K562 (cell line): ENCODE data around the gene PTCRA. TPM values are rescaled to one million over a fixed set of nuclear protein-coding genes. Genes with fewer than 3 reads are reported as not detected.

Experiments
- ATAC-seq: fragments of 200-7000 bp; cut with Tn5 transposase; 3 replicates; pipeline ENCODE4 v1.9.1; 2020; ENCODE audit warnings: moderate library complexity
- BruUV-seq: library from RNA; stranded (reverse); fragments of 400-500 nt; replicated peaks from 2 replicates; lab custom pipeline; 2021; lab: Mats Ljungman, UMichigan
- CTCF ChIA-PET: fragments of 300-600 bp; formaldehyde crosslinking; extraction: SDS; loops from one replicate; lab custom pipeline; 2021; ENCODE audit warnings: low intra/inter-chr PET ratio; lab: Yijun Ruan, JAX
- POLR2A ChIA-PET: fragments of 300-600, 350-650 bp; sonication (Branson Sonifier 250); formaldehyde crosslinking; extraction: SDS; loops from one replicate; lab custom pipeline; 2021; ENCODE audit warnings: antibody characterized with exemption, inconsistent platforms; lab: Yijun Ruan, JAX
- DNase-seq, 4 experiments: peaks; one replicate each; pipeline versions ENCODE4 v3.0.0 to v3.0.0-alpha.2; 2011 to 2018; ENCODE audit warnings: low spot score in 3 of 4, mixed read lengths in 3 of 4; ENCODE audit errors: extremely low read depth in 1 of 4
- FAIRE-seq: peaks from 2 replicates; lab custom pipeline; 2011; peaks lifted over from hg19 to GRCh38; lab: Jason Lieb, UNC
- H2AFZ ChIP-seq: 2 replicates; pipeline ENCODE4 v1.6.0; 2011; ENCODE audit warnings: low read depth, low read length, control low read depth, inconsistent platforms
- H3K27ac ChIP-seq: fragments of 200-600 bp; 3 replicates; pipeline ENCODE4 v1.8.0; 2011; ENCODE audit warnings: low read depth, mild to moderate bottlenecking, control low read depth, inconsistent platforms, low read length, moderate library complexity, mixed read lengths; ENCODE audit errors: extremely low read depth
- H3K27me3 ChIP-seq, 2 experiments: fragments of 300-600 bp in 1 of 2; 2 replicates in 1 of 2; 3 replicates in 1 of 2; pipeline versions ENCODE4 v1.6.0 to v1.8.0; 2011; ENCODE audit warnings: inconsistent platforms in 2 of 2, low read length in 2 of 2, mild to moderate bottlenecking in 1 of 2, mixed read lengths in 1 of 2, moderate library complexity in 1 of 2; ENCODE audit not compliant: control insufficient read depth in 2 of 2, insufficient read depth in 2 of 2
- H3K36me3 ChIP-seq: fragments of 300-600 bp; 3 replicates; pipeline ENCODE4 v1.8.0; 2011; ENCODE audit warnings: mild to moderate bottlenecking, low read length, inconsistent platforms; ENCODE audit not compliant: control insufficient read depth, insufficient read depth
- H3K4me1 ChIP-seq, 2 experiments: fragments of 200-600 bp in 1 of 2; replicated peaks in 1 of 2; 2 replicates in 1 of 2; 3 replicates in 1 of 2; pipeline versions ENCODE4 v1.5.1 to v1.8.0; 2011; ENCODE audit warnings: inconsistent platforms in 2 of 2, low read length in 2 of 2, mild to moderate bottlenecking in 1 of 2, mixed read lengths in 1 of 2, moderate library complexity in 1 of 2; ENCODE audit not compliant: control insufficient read depth in 2 of 2, insufficient read depth in 2 of 2
- H3K4me2 ChIP-seq: 2 replicates; pipeline ENCODE4 v1.6.1; 2011; ENCODE audit warnings: low read length, control low read depth, inconsistent platforms, mixed read lengths; ENCODE audit not compliant: insufficient read depth
- H3K4me3 ChIP-seq: fragments of 200-600 bp; sonication (generic), shearing (Covaris generic); 2 replicates; pipeline ENCODE4 v1.5.1; 2016; ENCODE audit warnings: control low read depth, inconsistent platforms
- H3K79me2 ChIP-seq: fragments of 200-600 bp; 3 replicates; pipeline ENCODE4 v1.8.0; 2011; ENCODE audit warnings: low read length, inconsistent platforms; ENCODE audit not compliant: control insufficient read depth, insufficient read depth
- H3K9ac ChIP-seq, 2 experiments: 2 replicates each; pipeline versions ENCODE4 v1.6.0 to v1.6.1; 2011; ENCODE audit warnings: low read depth in 2 of 2, low read length in 2 of 2, control low read depth in 1 of 2, inconsistent platforms in 1 of 2, mild to moderate bottlenecking in 1 of 2, mixed read lengths in 1 of 2; ENCODE audit not compliant: insufficient read depth in 1 of 2
- H3K9me1 ChIP-seq: one replicate; pipeline ENCODE4 v1.6.0; 2011; ENCODE audit warnings: inconsistent platforms, mild to moderate bottlenecking, low read length, moderate library complexity; ENCODE audit not compliant: control insufficient read depth, insufficient read depth
- H3K9me3 ChIP-seq: replicated peaks from 2 replicates; pipeline ENCODE4 v1.5.1; 2011; ENCODE audit warnings: low read depth, low read length, inconsistent platforms; ENCODE audit not compliant: control insufficient read depth, insufficient read depth
- H4K20me1 ChIP-seq: replicated peaks from 2 replicates; pipeline ENCODE4 v1.6.1; 2011; ENCODE audit warnings: low read length, inconsistent platforms, mixed read lengths; ENCODE audit not compliant: control insufficient read depth, insufficient read depth
- CXXC5 ChIP-seq: fragments of 250-450 bp; sonication (Bioruptor Pico); IDR thresholded peaks from 2 replicates; pipeline ENCODE4 v1.8.0; 2022; ENCODE audit warnings: inconsistent platforms, mild to moderate bottlenecking, moderate library complexity
- FOSL1 ChIP-seq: fragments of 200-800 bp; sonication (Bioruptor generic); conservative IDR thresholded peaks from 2 replicates; pipeline ENCODE4 v1.6.1; 2016; ENCODE audit warnings: missing genetic modification characterization, missing compliant biosample characterization
- JUNB ChIP-seq: fragments of 450-650 bp; formaldehyde crosslinking; conservative IDR thresholded peaks from 2 replicates; pipeline ENCODE4 v1.4.0; 2020; ENCODE audit warnings: mild to moderate bottlenecking
- KHSRP ChIP-seq: fragments of 450-650 bp; IDR thresholded peaks from 2 replicates; pipeline ENCODE4 v1.6.1; 2017
- MCM5 ChIP-seq: fragments of 450-650 bp; IDR thresholded peaks from 2 replicates; pipeline ENCODE4 v1.6.1; 2016; ENCODE audit warnings: low read depth
- POLR2A ChIP-seq: fragments of 450-650 bp; conservative IDR thresholded peaks from 2 replicates; pipeline ENCODE4 v1.6.1; 2016
- POLR2H ChIP-seq: IDR thresholded peaks from 2 replicates; pipeline ENCODE4 v1.6.1; 2016; ENCODE audit warnings: missing genetic modification characterization, low read depth, mild to moderate bottlenecking, control low read depth, missing compliant biosample characterization, moderate library complexity
- ZBTB8A ChIP-seq: fragments of 450-650 bp; IDR thresholded peaks from 2 replicates; pipeline ENCODE4 v1.6.1; 2018; ENCODE audit warnings: mild to moderate bottlenecking, moderate library complexity; ENCODE audit not compliant: partially characterized antibody
- ZNF311 ChIP-seq: fragments of 250-450 bp; sonication (Bioruptor Pico); IDR thresholded peaks from 2 replicates; pipeline ENCODE4 v1.4.0; 2020; ENCODE audit warnings: mild to moderate bottlenecking, moderate library complexity
- WGBS: fragments of 100-300 bp; shearing (Covaris generic); methylation state at CpG from one replicate; pipeline ENCODE4 v1.1.6; 2016; ENCODE audit warnings: low coverage, mixed read lengths; ENCODE audit not compliant: insufficient coverage; ENCODE audit errors: missing lambda C conversion rate; 5-methylcytosine and 5-hydroxymethylcytosine counted together
- in situ Hi-C: fragments of 300-500 bp; cut with MboI; formaldehyde crosslinking; loops from 4 replicates; pipeline ENCODE4 v1.15.0; 2018; ENCODE audit warnings: inconsistent platforms, mixed read lengths
- intact Hi-C: fragments of 100-400 bp; cut with micrococcal nuclease; formaldehyde crosslinking; loops from 2 replicates; pipeline ENCODE4 v1.14.2; 2022
- polyA plus RNA-seq, 8 experiments: library from polyadenylated mRNA; depleted of rRNA in 4 of 8; stranded (reverse) in 5 of 8; unstranded in 3 of 8; fragments of >200 nt; fragmentation: Nextera tagmentation in 2 of 8; fragmentation: Illumina TruSeq in 1 of 8; extraction: Ambion mirVana in 2 of 8; extraction: Trizol in 1 of 8; gene quantifications; 2 replicates each; pipeline versions ENCODE4 v1.2.1 to v1.2.3, GENCODE V29; 2011 to 2014; ENCODE audit warnings: inconsistent platforms in 1 of 8, missing spikeins in 1 of 8
- total RNA-seq, 7 experiments: library from RNA; depleted of rRNA in 6 of 7; stranded (reverse); fragments of >200 nt in 6 of 7; fragmentation: Illumina TruSeq in 2 of 7; extraction: Trizol in 2 of 7; gene quantifications; 2 replicates each; pipeline versions ENCODE4 v1.2.1 to v1.2.3, GENCODE V29; 2011 to 2021; ENCODE audit warnings: low replicate concordance in 1 of 7
- TF ChIP-seq, protein P1 (sequence below): fragments of 250-450 bp; sonication (Bioruptor Pico); IDR thresholded peaks from 2 replicates; pipeline ENCODE4 v1.4.0; 2020; ENCODE audit warnings: mild to moderate bottlenecking, moderate library complexity
- TF ChIP-seq, protein P2 (sequence below): fragments of 200-800 bp; sonication (Bioruptor generic); IDR thresholded peaks from 2 replicates; pipeline ENCODE4 v1.6.1; 2016; ENCODE audit warnings: missing genetic modification characterization, missing compliant biosample characterization
- TF ChIP-seq, protein P3 (sequence below): fragments of 250-450 bp; sonication (Bioruptor Pico); IDR thresholded peaks from 2 replicates; pipeline ENCODE4 v1.8.0; 2022; ENCODE audit warnings: inconsistent platforms, mild to moderate bottlenecking, moderate library complexity, borderline replicate concordance
- TF ChIP-seq, protein P4 (sequence below): fragments of 250-450 bp; sonication (Bioruptor Pico); IDR thresholded peaks from 2 replicates; pipeline ENCODE4 v1.8.0; 2021; ENCODE audit warnings: borderline replicate concordance, mild to moderate bottlenecking, moderate library complexity; ENCODE audit not compliant: poor library complexity, severe bottlenecking

PTCRA gene
- total and polyA plus RNA-seq, 9 of the 15 experiments (the other 6 are each of a cell fraction or from before 2014, with no cell fraction given) = 0.21 TPM; not detected in 8

DNA sequence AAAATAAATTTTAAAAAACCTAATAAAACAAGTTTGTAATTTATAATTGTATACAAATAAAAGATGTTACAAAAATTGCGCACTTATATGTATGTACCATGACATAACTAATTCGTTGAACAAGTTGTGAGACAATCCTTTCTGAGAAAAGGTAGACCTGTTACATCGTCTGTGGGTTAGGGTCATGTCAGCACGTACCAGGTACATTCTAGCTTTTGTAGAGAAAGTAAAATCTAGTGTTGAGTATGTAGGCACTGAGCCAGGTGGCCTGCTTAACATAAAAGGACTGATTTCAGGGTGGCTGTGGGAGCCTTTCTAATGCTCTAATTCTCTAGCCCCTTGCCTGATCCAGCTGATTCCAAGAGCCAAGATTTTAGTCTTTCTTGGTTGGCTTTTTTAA is 26.0 kb upstream of the PTCRA start:
- POLR2A ChIA-PET = interaction anchor here (1.0 to 4.0 kb wide), 3 partner anchors 9 to 144 kb away, joined by 3 to 34 read pairs (median 3); partner anchors contain the start of genes RPL7L1 and TBCC
- peaks cover 15 to 20% of the 10 kb centered on the region in 2 experiments for H3K4me1 ChIP-seq
- intact Hi-C loops = no loop called here
- CTCF ChIA-PET = no interaction called here
- FAIRE-seq = no peak
- no peak overlapping the region for H3K9ac ChIP-seq
- in situ Hi-C loops = no loop called here
- H3K9me1 ChIP-seq = no peaks in the 10 kb centered on the region
- peaks cover under 1% of the 10 kb centered on the region; the same call in 1 of the 3 replicates for H3K79me2 ChIP-seq
- WGBS = 92% methylated on average over 4 of the region's 4 CpGs
- no peaks in the 10 kb centered on the region; the same call in 1 of the 2 replicates for H4K20me1 ChIP-seq
- H3K4me2 ChIP-seq = no peak overlapping the region
- H3K27ac ChIP-seq = no peak overlapping the region
- H3K4me3 ChIP-seq = no peak overlapping the region
- DNase-seq = peak in 1 of 4 experiments; percentile 8
- peaks cover 42% of the 10 kb centered on the region for H3K36me3 ChIP-seq
- no peak for TF ChIP-seq ZBTB8A
- TF ChIP-seq, protein P1, sequence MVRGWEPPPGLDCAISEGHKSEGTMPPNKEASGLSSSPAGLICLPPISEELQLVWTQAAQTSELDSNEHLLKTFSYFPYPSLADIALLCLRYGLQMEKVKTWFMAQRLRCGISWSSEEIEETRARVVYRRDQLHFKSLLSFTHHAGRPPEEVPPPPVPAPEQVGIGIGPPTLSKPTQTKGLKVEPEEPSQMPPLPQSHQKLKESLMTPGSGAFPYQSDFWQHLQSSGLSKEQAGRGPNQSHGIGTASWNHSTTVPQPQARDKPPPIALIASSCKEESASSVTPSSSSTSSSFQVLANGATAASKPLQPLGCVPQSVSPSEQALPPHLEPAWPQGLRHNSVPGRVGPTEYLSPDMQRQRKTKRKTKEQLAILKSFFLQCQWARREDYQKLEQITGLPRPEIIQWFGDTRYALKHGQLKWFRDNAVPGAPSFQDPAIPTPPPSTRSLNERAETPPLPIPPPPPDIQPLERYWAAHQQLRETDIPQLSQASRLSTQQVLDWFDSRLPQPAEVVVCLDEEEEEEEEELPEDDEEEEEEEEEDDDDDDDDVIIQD (CRISPR knock-in tag) = no peak
- TF ChIP-seq ZNF311 = no peak
- no peak for TF ChIP-seq CXXC5 (CRISPR knock-in tag)
- no peak for TF ChIP-seq MCM5
- peak; percentile 9; the same call in 1 of the 2 replicates for TF ChIP-seq POLR2A
- TF ChIP-seq, protein P2, sequence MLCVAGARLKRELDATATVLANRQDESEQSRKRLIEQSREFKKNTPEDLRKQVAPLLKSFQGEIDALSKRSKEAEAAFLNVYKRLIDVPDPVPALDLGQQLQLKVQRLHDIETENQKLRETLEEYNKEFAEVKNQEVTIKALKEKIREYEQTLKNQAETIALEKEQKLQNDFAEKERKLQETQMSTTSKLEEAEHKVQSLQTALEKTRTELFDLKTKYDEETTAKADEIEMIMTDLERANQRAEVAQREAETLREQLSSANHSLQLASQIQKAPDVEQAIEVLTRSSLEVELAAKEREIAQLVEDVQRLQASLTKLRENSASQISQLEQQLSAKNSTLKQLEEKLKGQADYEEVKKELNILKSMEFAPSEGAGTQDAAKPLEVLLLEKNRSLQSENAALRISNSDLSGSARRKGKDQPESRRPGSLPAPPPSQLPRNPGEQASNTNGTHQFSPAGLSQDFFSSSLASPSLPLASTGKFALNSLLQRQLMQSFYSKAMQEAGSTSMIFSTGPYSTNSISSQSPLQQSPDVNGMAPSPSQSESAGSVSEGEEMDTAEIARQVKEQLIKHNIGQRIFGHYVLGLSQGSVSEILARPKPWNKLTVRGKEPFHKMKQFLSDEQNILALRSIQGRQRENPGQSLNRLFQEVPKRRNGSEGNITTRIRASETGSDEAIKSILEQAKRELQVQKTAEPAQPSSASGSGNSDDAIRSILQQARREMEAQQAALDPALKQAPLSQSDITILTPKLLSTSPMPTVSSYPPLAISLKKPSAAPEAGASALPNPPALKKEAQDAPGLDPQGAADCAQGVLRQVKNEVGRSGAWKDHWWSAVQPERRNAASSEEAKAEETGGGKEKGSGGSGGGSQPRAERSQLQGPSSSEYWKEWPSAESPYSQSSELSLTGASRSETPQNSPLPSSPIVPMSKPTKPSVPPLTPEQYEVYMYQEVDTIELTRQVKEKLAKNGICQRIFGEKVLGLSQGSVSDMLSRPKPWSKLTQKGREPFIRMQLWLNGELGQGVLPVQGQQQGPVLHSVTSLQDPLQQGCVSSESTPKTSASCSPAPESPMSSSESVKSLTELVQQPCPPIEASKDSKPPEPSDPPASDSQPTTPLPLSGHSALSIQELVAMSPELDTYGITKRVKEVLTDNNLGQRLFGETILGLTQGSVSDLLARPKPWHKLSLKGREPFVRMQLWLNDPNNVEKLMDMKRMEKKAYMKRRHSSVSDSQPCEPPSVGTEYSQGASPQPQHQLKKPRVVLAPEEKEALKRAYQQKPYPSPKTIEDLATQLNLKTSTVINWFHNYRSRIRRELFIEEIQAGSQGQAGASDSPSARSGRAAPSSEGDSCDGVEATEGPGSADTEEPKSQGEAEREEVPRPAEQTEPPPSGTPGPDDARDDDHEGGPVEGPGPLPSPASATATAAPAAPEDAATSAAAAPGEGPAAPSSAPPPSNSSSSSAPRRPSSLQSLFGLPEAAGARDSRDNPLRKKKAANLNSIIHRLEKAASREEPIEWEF (CRISPR knock-in tag) = no peak
- TF ChIP-seq, protein P3, sequence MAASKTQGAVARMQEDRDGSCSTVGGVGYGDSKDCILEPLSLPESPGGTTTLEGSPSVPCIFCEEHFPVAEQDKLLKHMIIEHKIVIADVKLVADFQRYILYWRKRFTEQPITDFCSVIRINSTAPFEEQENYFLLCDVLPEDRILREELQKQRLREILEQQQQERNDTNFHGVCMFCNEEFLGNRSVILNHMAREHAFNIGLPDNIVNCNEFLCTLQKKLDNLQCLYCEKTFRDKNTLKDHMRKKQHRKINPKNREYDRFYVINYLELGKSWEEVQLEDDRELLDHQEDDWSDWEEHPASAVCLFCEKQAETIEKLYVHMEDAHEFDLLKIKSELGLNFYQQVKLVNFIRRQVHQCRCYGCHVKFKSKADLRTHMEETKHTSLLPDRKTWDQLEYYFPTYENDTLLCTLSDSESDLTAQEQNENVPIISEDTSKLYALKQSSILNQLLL (CRISPR knock-in tag) = no peak
- TF ChIP-seq, protein P4, sequence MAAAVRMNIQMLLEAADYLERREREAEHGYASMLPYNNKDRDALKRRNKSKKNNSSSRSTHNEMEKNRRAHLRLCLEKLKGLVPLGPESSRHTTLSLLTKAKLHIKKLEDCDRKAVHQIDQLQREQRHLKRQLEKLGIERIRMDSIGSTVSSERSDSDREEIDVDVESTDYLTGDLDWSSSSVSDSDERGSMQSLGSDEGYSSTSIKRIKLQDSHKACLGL (CRISPR knock-in tag) = no peak
- peak; percentile 38; the same call in 1 of the 2 replicates for TF ChIP-seq POLR2H
- TF ChIP-seq KHSRP = no peak
- no peak for TF ChIP-seq JUNB (CRISPR knock-in tag)
- TF ChIP-seq FOSL1 (tag) = no peak
- no peak overlapping the region for H2AFZ ChIP-seq
- no TSS peak for BruUV-seq
- ATAC-seq = peak; percentile 25
- no peaks in the 10 kb centered on the region for H3K27me3 ChIP-seq
- 0 out of 2 replicates have a peak, but pooled peaks cover 3% of the 10 kb centered on the region for H3K9me3 ChIP-seq
